ENCODE results near the gene SEMA6C.
"Not testable (repeated sequence)": the region's sequence is repeated elsewhere in the genome, so short reads cannot be mapped to it uniquely, and the experiment has no call there.

The SEMA6C gene

DNA sequence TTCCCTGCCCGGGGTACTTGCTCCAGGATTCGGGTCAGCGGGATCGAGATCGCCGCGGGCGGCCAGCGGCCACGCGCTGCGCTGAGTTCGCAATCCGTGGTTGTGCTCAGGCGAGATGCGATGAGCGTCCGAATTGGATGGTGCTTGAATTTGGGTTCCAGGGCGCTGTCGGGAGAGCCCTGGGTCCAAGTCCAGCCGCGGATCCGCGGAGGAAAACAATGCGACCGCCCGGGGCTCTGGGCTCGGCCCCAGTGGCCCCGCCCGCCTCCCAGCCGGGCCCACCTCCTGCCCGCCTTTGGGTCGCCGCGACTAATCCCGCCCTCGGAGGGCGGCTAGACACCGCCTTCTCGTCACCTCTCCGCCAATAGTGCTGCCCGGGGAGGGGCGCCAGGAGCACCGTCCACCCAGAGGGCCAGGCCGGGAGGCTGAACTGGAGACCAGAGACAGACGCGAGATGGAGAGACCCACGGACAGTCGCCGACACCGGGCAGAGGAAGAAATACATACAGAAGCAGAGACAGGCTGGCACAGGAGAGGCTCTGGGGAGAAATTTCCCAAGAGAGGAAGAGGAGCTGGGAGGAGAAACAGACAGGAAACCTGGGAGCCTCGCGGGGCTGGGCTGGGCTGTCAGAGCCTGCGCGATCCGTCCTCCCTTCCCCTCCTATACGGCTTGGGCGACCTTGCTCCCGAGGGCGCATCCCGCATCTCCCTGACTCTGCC lies at the start of gene SEMA6C:
Gene SEMA6C (minus strand): TSS at position 220 of the 720 bp plus-strand sequence. CDS start 4,010 bp downstream, outside the sequence.
- peak; percentile 20 to 82 for DNase-seq

GRCh38 chr1:151194894-151195594 lies 48.6 kb upstream of the SEMA6C start:
- DNase-seq = peak; percentile 70 to 90

DNA sequence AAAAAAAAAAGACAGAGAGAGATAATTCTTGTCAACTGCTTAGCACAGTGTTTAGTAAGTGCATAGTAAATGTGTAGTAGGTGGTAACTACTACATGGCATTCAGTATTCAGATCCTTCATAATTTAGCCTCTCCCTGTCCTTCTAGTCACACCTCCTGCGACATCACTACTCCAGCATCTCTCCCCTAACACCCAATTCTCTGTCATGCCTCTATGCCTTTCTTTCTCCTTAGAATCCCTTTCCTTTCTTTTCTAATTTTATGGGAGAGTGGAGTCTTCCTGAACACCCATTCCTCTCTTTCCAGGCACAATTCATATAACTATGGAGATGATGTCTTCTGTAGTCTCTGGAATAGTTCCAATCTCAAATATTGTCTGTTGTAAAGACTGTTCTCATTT lies 47.4 kb upstream of the SEMA6C start:
- DNase-seq = peak in 1 of 2 experiments; percentile 16

DNA sequence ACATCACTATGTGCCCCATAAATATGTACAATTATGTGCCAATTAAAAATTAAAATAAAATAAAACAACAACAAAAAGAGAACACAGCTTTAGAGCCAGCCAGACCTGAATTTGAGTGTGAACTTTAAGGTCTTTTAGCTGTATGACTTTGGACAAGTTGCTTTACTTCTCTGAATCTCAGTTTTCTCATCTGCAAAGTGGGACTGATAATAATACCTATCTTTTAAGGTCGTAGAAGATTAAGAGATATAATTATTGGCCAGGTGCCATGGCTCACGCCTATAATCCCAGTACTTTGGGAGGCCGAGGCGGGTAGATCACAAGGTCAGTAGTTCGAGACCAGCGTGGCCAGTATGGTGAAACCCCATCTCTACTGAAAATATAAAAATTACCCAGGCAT lies 46.9 kb upstream of the SEMA6C start:
- DNase-seq = no peak

- DNase-seq = no peak
These were observed 45.6 kb upstream of the SEMA6C start for GRCh38 chr1:151192047-151192446.

- peak; percentile 53 to 83 for DNase-seq
These were observed 43.4 kb upstream of the SEMA6C start, which contains the start of gene VPS72 for GRCh38 chr1:151189637-151190445. Gene VPS72, minus strand, starts transcription at chr1:151190197. Its CDS starts 76 bp downstream, at chr1:151190121.

DNA sequence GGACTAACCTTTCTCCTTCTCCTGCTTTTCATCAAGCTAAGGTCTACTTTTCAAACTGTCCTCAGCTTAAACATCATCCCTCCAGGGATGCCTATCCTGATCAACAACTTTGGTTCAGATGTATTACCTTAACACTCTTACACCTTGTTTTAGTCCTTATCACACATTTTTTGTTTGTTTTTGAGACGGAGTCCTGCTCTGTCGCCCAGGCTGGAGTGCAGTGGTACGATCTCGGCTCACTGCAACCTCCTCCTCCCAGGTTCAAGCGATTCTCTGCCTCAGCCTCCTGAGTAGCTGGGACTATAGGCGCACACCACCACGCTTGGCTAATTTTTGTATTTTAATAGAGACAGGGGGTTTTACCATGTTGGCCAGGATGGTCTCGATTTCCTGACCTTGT lies 42.2 kb upstream of the SEMA6C start:
- DNase-seq = not testable (repeated sequence)

- DNase-seq = no peak
These were observed 40.8 kb upstream of the SEMA6C start for GRCh38 chr1:151187205-151187604.

GRCh38 chr1:151184211-151184610 lies 37.8 kb upstream of the SEMA6C start:
- DNase-seq = no peak

DNA sequence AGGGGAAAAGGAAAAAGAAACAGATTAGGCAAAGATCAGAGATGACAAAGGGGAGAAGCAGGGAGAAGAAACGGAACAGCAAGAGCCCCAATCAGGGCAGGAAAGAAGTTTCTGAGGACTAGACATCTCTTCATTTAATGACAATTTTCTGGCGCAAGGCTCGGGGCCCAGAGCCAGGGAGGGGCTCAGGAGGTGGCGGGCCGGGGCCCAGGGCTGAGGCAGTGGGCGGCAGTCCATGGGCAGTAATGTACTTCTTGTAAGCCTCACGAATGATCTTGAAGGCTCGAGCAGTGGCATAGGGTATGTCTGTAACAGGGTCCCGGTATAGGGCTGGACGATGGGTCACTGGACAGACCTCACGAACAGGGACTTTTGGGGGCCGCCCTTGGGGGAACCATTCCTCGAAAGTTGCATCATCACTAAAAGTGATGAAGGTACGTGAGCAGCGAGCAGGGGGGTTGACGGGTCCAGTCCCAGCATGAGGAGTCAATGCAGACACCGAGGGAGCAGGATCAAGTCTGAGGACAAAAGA lies 30.1 kb upstream of the SEMA6C start:
- DNase-seq = no peak

DNA sequence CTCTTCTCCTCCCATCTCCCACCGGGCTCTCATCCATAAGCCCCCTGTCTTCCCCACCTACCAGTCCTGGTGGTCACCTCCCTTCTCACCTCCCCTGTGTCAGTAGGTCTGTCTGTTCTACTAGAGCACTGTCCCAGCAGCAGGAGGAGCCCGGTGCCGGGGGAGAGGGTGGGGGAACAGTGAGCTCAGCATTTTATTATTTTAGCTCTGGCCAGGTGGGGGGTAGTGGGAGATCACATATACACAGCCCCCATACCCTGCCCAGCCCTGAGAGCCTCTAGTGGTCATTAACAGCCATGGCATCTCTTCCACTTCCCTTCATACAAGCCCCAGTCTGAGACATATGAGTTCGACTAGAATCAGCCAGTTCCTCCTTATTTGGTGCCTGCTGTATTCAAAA lies 29.4 kb upstream of the SEMA6C start, which contains the start of gene TMOD4:
Gene TMOD4 (minus strand): TSS at position 119 of the 400 bp plus-strand sequence. CDS start 1,106 bp downstream, outside the sequence.
- no peak for DNase-seq

- no peak for DNase-seq
These were observed 28.8 kb upstream of the SEMA6C start for GRCh38 chr1:151175041-151175741.

DNA sequence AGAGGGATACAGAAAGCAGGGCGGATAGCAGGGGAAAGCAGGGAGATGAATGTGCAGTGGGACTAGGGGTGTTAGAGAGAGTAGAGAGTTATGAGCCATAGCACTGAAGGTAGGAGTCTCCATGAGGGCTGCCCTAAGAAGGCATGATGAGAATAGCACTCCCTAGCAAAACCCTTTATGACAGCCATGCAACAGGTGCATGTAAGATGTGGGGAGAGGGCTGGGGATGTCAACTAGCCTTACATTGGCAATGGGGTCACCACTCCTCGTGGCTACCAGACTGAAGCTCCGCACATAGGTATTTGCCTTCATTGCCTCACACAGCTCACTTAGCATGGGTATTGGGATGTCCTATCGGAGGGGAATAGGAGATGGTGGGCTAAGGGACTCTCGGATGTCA lies 24.8 kb upstream of the SEMA6C start:
- no peak for DNase-seq

GRCh38 chr1:151167116-151167515 lies 20.7 kb upstream of the SEMA6C start:
- no peak for DNase-seq

DNA sequence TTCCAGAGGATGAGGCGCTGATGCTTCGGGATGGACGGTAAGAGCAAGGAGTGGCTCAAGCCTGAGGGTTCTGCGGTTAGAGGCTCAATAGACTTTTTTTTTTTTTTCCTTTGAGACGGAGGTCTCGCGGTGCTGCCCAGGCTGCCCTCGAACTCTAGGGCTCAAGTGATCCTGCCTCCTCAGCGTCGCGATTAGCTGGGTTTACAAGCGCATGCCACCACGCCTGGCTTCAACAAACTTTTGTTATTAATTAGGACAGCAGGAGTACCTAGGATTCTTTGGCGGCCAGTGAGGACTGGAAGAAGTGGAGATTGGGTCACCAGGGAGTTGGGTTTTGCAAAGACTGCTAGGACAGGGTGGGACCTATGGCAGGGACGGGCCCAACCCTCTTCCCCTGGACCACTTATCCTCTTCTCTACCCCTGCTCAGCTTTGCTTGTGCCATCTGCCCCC lies 20.1 kb upstream of the SEMA6C start:
- DNase-seq = no peak

DNA sequence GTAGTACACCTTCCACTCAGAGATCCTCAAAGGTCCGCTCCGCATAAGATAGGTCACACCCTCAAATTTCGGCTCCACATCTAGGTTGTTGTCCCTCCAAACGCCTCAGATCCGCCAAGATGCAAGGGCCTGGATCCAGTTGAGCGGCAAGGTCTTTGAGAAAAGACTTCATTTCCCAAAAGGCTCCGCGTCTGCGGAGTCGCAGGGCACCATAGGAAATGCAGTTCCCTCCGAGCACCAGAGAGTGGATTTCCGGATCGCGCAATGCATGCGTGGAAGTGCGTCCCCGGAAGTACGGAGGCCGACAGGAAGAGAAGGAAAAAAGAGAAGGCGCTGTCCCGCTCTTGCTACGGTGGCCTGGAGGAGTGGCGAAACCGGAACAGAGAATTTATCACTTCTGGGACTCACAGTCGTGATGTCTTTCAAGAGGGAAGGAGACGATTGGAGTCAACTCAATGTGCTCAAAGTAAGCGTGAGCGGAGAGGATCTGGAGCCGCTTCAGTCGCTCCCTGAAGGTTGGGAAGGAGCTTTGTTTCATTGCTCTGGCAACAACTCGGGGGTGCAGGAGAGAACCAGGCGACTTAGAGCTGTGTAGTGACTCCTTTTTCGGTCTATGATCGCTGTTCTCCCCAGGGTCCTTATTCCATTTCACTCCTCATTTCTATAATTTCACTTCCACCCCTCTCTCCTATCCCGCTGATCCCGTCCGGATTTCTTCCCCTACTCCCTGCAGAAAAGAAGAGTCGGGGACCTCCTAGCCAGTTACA lies 19.5 kb upstream of the SEMA6C start, which contains the start of the genes LYSMD1 and SCNM1:
Gene LYSMD1 (minus strand): TSS at position 165 of the 767 bp plus-strand sequence. CDS start 644 bp downstream, outside the sequence.
Gene SCNM1 (plus strand): TSS at position 407 of the 767 bp plus-strand sequence. CDS start 9 bp downstream, at position 416.
- peak; percentile 87 to 94 for DNase-seq

DNA sequence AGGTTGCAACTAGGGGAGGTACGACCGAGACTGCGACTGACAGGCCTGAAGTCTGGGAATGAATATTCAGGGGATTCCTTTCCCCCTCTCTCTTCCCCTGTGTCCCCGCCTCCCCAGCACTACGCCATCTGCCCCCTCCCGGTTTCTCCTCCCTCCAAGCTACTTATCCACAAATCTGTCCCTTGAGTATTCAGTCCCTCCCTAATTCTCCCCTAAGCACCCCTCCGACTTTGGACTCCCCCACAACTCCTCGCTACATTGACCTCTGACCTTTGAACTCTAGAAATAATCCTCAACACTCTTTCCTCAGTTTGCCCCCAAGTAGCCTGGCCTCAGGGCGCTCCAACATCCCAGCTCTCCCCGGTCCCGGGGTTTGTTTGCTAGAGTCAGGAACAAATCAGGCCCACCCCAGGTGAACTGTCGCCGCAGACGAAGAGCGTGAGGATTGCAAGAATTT lies 18.9 kb upstream of the SEMA6C start:
- DNase-seq = no peak

DNA sequence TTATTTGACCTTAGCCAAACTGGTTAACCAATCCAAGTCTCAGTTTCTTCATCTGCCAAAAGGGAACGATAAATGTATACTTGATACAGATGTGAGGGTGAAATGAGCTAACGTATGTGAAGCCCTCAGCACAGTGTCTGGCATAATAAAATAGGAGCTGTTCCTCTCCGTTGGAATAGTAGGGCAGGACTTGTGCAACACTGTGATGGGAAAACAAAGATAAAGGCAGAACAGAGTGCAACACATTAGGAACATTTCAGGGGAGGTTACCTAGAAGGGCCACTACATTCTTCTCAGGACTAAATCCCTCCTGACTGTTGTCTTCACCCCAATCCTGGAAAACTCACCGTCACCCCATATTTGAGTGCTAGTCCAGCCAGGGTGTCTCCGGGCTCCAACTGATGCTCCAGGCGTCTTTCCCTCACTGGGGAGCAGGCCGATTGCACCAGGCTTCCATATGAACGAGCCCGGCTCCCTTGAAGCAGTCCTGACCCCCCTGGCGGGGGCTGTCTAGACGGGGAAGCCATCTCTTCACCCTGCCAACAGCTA lies 18.4 kb upstream of the SEMA6C start:
- DNase-seq = no peak

DNA sequence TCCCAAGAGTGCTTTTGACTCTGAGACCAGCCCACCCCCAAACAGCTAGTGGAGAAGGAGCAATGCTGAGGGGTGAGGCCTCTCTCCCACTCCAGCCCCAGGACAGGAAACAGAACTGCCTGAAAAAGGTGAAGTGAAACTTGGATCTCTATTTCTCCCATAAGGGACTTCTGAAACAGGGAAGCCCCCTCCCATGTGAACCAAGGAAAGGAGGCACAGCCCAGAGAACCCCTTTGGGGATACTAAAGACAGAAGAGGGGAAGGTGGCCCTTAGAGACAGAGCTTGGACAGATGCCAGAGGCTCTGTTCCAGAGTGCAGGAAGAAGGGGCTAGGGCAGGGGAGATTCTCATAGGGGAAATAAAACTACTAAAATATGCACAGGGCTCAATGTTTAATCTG lies 12.9 kb upstream of the SEMA6C start:
- DNase-seq = no peak

GRCh38 chr1:151158751-151159251 lies 12.4 kb upstream of the SEMA6C start:
- DNase-seq = no peak
